ENCODE results near the gene NR1I3. TPM values are rescaled to one million over a fixed set of nuclear protein-coding genes. Genes with fewer than 3 reads are reported as not detected.

Gene NR1I3
- total and polyA plus RNA-seq, 3 donors from 2014 or later = 0.31 to 0.68 (median 0.57) TPM

GRCh38 chr1:161198194-161198896 is 39.7 kb downstream of the NR1I3 start:
- Histone ChIP-seq H3K27ac (peak overlapping the region; percentile 67 to 100), H3K4me1 (peaks cover 58% of the 10 kb centered on the region), H3K27me3 (no peaks in the 10 kb centered on the region), H3K9me3 (no peaks in the 10 kb centered on the region), H3K4me3 (no peak overlapping the region), H3K36me3 (ENCODE audit: low read depth, missing control alignments) (no peaks in the 10 kb centered on the region)
- TF ChIP-seq POLR2A (IDR thresholded peaks at IDR 0.05) = no peak
- TF ChIP-seq CTCF (IDR thresholded peaks at IDR 0.05) = no peak
- no peak for DNase-seq
- intact Hi-C loops (cut with DNase I; ENCODE audit: low total_unique reads) = no loop called here
- 22 to 41% methylated on average over 2 to 18 of the region's 20 CpGs for WGBS, 2 donors

- Histone ChIP-seq H3K27me3 (no peaks in the 10 kb centered on the region), H3K36me3 (ENCODE audit: low read depth, missing control alignments) (no peaks in the 10 kb centered on the region), H3K4me1 (peaks cover 55% of the 10 kb centered on the region), H3K27ac (peak overlapping the region; percentile 67 to 100), H3K4me3 (no peak overlapping the region), H3K9me3 (no peaks in the 10 kb centered on the region)
- TF ChIP-seq POLR2A (IDR thresholded peaks at IDR 0.05) (no peak), CTCF (IDR thresholded peaks at IDR 0.05) (no peak)
- DNase-seq = no peak
- intact Hi-C loops (cut with DNase I; ENCODE audit: low total_unique reads) = no loop called here
- 63 to 67% methylated on average over 7 to 9 of the region's 11 CpGs for WGBS, 2 donors
Measured at GRCh38 chr1:161197560-161198193, 40.3 kb downstream of the NR1I3 start.

- Histone ChIP-seq H3K9me3 (no peaks in the 10 kb centered on the region), H3K27ac (peak overlapping the region; percentile 67 to 100), H3K4me1 (peaks cover 56% of the 10 kb centered on the region), H3K4me3 (no peak overlapping the region), H3K36me3 (ENCODE audit: low read depth, missing control alignments) (no peaks in the 10 kb centered on the region), H3K27me3 (no peaks in the 10 kb centered on the region)
- TF ChIP-seq POLR2A (IDR thresholded peaks at IDR 0.05) (no peak), CTCF (IDR thresholded peaks at IDR 0.05) (no peak)
- intact Hi-C loops (cut with DNase I; ENCODE audit: low total_unique reads) = no loop called here
- DNase-seq = peak; percentile 43
- WGBS, 2 donors = 63 to 68% methylated on average over 21 to 27 of the region's 27 CpGs
Measured at GRCh38 chr1:161196521-161197451, 41.2 kb downstream of the NR1I3 start.

GRCh38 chr1:161196111-161196510 is 41.9 kb downstream of the NR1I3 start:
- DNase-seq = no peak
- no peaks in the 10 kb centered on the region for H3K9me3 ChIP-seq
- 80 to 98% methylated on average over 1 to 7 of the region's 7 CpGs for WGBS, 2 donors
- H3K27ac ChIP-seq = peak overlapping the region in 1 of 2 donors; percentile 100
- intact Hi-C loops (cut with DNase I; ENCODE audit: low total_unique reads) = no loop called here
- no peaks in the 10 kb centered on the region for H3K36me3 ChIP-seq (ENCODE audit: low read depth, missing control alignments)
- no peak for TF ChIP-seq CTCF (IDR thresholded peaks at IDR 0.05)
- TF ChIP-seq POLR2A (IDR thresholded peaks at IDR 0.05) = no peak
- H3K4me1 ChIP-seq = peaks cover 50% of the 10 kb centered on the region
- no peaks in the 10 kb centered on the region for H3K27me3 ChIP-seq
- no peak overlapping the region for H3K4me3 ChIP-seq
